Suppressor macrophage treated with lipopolysaccharide for 4 hours (primary cell): ENCODE measurements around the gene CDH4.

Experiments
- DNase-seq: peaks from one replicate; pipeline ENCODE4 v3.0.0-alpha.2; 2020

CDH4 gene

GRCh38 chr20:61918548-61918947 lies 666.5 kb downstream of the CDH4 start:
- no peak for DNase-seq

GRCh38 chr20:61919239-61919638 lies 667.2 kb downstream of the CDH4 start:
- DNase-seq, result no peak

- DNase-seq, result no peak
Observed at GRCh38 chr20:61919675-61920365, 667.8 kb downstream of the CDH4 start.

GRCh38 chr20:61922411-61922810 lies 670.4 kb downstream of the CDH4 start:
- no peak for DNase-seq

DNA sequence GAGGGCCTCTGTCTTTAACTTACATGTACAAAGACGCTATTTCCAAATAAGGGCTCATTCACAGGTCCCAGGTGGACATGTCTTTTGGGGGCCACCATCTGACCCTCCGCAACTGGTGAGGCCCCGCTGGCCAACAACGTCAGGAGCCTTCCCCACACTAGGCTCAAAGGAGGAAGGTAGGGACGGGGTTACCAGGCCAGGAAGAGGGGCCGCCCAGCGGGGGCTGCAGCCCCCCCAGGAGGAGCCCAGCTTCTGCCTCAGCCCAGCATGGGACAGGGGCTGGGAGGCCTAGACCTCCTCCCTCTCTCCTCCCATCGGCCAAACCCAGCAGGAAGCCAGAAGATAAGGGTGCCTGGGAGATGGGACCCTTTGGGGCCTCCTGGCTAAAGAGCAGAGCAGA lies 670.9 kb downstream of the CDH4 start:
- no peak for DNase-seq

- no peak for DNase-seq
Observed at GRCh38 chr20:61923371-61924166, 671.5 kb downstream of the CDH4 start.

- no peak for DNase-seq
Observed at GRCh38 chr20:61924211-61924857, 672.3 kb downstream of the CDH4 start.

DNA sequence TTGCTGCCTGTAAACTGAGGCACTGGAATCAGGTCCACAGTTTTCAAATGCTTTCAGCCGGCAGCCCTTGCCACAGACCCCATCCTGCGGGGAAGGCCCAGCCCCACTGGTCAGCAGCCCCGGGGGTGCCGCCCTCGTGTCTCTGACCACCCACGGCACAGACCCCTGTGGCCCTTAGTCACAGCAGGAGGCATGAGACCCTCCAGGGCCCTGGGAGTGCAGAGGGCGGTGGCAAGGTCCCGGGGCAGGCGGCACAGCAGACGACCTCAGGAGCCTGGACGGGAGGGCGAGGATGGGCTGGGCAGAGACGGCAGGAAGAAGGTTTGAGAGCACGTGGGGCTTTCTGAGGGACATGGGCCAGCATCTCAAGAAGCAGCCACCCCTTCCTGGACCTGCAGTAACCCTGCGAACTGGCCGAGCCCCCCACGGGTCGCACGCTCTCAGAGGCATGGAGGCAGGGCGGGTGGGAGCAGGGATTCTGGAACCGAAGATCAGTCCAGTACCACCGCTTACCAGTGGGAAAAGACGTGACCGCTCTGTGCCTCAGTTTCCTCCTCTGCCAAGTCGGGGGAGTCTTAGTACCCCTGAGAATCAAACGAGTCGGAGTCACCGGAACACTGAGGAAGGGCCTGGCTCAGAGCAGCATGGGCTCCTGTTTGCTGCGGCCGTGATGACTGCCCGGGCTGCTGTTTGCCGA lies 672.9 kb downstream of the CDH4 start:
- DNase-seq, result no peak

DNA sequence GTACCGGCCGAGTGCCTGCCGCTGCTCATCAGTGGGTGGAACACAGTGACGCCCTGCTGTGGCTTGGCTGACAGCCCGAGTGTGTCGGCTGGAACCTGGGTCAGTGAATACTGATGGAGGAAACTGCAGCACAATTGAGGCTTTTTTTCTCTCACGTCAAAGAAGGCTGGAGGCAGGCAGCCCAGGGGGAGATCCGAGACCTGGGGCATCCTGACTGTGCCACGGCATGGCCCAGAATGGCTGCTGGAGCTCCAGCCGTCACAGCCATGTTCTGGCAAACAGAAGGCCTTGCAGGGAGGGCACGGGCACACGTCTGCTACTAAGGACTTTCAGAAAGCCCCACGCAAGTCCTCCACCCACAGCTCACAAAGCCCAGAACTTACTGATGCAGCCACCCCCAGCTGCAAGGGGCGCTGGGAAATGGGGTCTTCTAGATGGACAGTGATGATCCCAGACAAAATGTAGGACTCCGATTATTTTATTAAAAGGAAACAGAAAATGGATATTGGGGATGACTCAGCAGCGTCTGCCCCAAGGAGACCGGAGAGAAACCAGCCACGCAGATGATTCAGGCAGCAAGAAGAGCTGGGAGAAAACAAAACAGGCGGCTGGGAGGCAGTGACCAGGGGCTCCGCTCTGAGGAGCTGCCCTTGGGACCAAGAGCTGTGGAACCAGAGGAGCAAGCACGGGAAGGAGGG lies 673.6 kb downstream of the CDH4 start:
- DNase-seq, result no peak

GRCh38 chr20:61926253-61926613 lies 674.2 kb downstream of the CDH4 start:
- no peak for DNase-seq

GRCh38 chr20:61926796-61927192 lies 674.7 kb downstream of the CDH4 start:
- DNase-seq, result no peak

DNA sequence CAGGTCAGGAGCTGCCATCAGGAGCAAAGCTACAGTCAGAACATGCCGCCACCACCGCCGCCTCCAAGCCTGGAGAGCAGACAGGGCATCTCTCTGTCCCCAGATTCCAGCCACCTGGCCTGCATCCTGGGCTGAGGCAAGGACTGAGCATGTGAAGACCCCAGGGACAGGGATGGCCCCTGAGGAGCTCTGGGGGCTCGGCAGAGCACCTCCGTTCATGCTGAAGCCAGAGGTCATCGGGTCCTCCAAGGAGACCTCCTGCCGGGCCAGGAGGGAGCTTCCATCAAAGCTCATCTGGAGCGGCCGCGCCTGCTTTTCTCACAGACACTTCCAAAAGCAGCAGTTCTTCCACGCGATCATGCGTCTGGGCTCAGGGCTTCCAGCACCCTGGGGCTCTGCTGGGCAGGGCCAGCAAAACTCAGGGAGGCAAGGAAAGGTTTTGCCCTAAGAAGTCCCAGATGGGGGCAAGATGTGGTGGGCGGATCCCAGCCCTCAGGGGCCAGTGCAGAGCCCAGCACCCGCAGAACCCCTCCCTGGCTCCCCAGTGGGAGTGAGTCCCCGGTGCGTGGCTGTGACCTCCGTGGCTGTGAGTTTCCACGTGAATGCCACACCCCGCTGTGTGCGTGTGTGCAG lies 675.2 kb downstream of the CDH4 start:
- DNase-seq, result no peak

GRCh38 chr20:61927826-61928541 lies 675.9 kb downstream of the CDH4 start:
- no peak for DNase-seq

DNA sequence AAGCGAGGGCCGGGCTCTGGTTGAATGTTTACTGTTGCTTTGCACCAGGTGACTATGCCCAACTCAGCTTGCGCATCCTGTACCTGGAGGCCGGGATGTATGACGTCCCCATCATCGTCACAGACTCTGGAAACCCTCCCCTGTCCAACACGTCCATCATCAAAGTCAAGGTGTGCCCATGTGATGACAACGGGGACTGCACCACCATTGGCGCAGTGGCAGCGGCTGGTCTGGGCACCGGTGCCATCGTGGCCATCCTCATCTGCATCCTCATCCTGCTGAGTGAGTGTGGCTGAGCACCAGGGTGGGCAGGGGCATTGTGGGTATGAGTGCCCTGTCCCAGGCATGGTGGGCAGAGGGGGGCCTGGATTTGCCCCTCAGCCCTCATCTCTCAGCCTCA lies 677.5 kb downstream of the CDH4 start:
- no peak for DNase-seq

DNA sequence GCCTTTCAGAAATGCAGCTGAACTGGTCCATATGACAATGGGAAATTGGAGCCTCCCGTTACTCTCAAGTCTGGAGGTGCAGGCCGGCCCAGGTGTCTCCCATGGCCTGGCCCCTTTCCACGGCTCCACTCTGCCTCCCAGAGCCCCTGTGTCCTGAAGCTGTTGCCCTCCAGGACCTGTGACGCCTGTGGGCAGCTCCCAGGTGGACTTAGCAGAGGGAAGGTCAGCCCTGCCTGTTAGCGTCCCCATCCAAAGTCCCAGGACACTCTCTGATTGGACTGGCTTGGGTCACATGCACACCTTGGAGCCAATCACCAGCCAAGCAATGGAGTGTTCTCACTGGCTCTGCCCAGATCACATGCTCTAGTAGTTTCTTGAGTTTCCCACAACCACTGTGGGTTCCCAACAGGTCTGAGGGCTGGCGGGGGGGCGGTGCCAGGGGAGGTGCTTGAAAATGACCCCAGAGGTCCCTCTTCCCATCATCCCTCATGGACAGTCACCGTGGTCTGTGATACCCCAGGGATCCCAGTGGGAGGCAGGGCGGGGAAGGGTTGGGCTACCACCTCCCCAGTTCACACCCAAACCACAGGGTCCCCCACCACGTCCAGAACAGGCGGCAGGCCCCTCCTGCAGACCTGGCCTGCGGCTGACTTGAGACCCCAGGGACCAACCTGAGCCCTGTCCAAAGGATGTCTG lies 678.1 kb downstream of the CDH4 start:
- no peak for DNase-seq

DNA sequence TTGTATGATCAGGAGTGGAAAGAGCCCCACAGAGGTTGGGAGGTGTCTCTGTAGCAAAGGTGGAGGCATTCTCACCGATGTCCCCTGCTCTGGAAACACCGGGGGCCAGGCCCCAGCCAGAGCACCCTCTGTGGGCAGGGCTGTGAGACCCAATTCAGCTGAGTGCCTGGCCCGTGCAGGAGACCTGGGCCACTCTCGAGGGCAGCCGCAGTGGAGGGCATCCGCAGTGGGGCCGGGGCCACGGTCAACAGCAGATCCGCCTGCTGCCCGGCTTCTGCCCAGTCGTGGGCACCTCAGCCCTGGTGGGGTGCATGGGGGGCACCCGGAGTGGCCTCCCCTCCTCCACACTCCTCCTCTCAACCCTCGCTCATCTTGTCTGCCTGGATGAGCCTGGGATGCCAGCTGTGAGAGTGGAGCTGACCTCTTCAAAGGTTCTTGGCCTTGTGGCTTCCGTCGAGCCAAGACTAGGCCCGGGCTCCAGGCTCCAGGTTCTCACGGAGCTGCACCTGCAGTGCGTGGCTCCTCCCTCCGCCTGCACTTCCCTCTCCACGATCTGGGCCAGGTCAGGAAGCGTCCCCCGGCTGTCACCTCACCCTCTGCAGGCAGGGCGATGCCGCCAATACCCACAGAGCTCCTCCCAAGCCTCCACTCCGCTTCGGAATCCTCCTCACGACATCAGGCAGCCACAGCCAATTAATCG lies 678.9 kb downstream of the CDH4 start:
- DNase-seq, result no peak

- no peak for DNase-seq
Observed at GRCh38 chr20:61931476-61932198, 679.6 kb downstream of the CDH4 start.

GRCh38 chr20:61932199-61932592 lies 680.1 kb downstream of the CDH4 start:
- DNase-seq, result no peak

- no peak for DNase-seq
Observed at GRCh38 chr20:61932711-61933480, 680.8 kb downstream of the CDH4 start.
